Spinal cord (tissue), 10 donors: ENCODE data around the gene PTPN14. TPM values are rescaled to one million over a fixed set of nuclear protein-coding genes. Genes with fewer than 3 reads are reported as not detected.
A peak's percentile ranks its signal among the peaks of the same experiment; 100 is the strongest.
"Not testable (repeated sequence)": the region's sequence is repeated elsewhere in the genome, so short reads cannot be mapped to it uniquely, and the experiment has no call there.

Experiments
- DNase-seq, 6 donors: peaks; one replicate each; pipeline versions ENCODE4 v3.0.0 to v3.0.0-alpha.2; 2013 to 2015; ENCODE audit warnings: low spot score in 6 of 6, low read depth in 4 of 6
- H3K27ac ChIP-seq: one replicate; pipeline ENCODE4 v1.5.1; 2013; ENCODE audit warnings: low read depth, low read length, control low read depth
- H3K27me3 ChIP-seq: one replicate; pipeline ENCODE4 v1.6.1; 2013; ENCODE audit warnings: low read length; ENCODE audit not compliant: control insufficient read depth, insufficient read depth
- H3K36me3 ChIP-seq: one replicate; pipeline ENCODE4 v1.6.1; 2013; ENCODE audit warnings: low read length; ENCODE audit not compliant: control insufficient read depth, insufficient read depth
- H3K4me1 ChIP-seq: one replicate; pipeline ENCODE4 v1.6.1; 2013; ENCODE audit warnings: low read length; ENCODE audit not compliant: control insufficient read depth, insufficient read depth
- H3K4me3 ChIP-seq: one replicate; pipeline ENCODE4 v1.5.1; 2013; ENCODE audit warnings: low read depth, low read length, control low read depth
- H3K9me3 ChIP-seq: one replicate; pipeline ENCODE4 v1.6.1; 2013; ENCODE audit warnings: low read length; ENCODE audit not compliant: control insufficient read depth, insufficient read depth
- WGBS: methylation state at CpG from one replicate; pipeline ENCODE4 v1.1.5; 2013; ENCODE audit warnings: missing lambda C conversion rate; ENCODE audit not compliant: insufficient coverage; 5-methylcytosine and 5-hydroxymethylcytosine counted together
- polyA plus RNA-seq, 2 donors: library from polyadenylated mRNA; unstranded; fragments of 120-200 nt; gene quantifications; one replicate each; pipeline ENCODE4 v1.2.1, GENCODE V29; 2013; ENCODE audit not compliant: insufficient read length in 2 of 2
- total RNA-seq, 2 donors: library from RNA; depleted of rRNA in 1 of 2; stranded (reverse); fragments of 120-200 nt in 1 of 2; fragments of >200 nt in 1 of 2; gene quantifications; one replicate each; pipeline versions ENCODE4 v1.2.3 to v1.2.4, GENCODE V29; 2013 to 2014
- donor health status: healthy.

The PTPN14 gene
- total and polyA plus RNA-seq, 4 donors, result 9.0 to 18.3 (median 13.3) TPM

DNA sequence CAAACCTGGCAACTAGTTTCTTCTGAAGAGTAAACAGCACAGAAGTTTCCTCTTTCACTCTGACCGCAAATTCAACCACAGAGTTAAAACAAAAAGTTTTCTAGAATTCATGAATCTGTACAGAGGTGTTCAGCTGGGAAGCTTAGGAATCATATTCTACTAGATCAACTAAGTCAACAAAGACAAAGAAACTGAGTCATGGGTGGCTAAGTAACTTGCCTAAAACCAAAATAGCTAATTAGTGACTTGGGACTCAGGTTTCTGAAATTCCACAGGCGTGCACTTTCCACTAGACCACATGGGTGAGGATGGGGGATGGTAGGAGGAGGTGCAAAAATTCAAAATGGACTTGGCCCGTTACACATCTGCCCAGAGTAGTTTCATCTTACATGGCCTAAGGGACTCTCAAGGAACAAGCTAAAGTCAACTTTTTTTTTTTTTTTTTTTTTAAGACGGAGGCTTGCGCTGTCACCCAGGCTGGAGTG is 25.8 kb downstream of the PTPN14 start:
- H3K27ac ChIP-seq, result no peak overlapping the region
- no peaks in the 10 kb centered on the region for H3K27me3 ChIP-seq
- H3K9me3 ChIP-seq, result no peaks in the 10 kb centered on the region
- DNase-seq, result no peak
- no peaks in the 10 kb centered on the region for H3K36me3 ChIP-seq
- H3K4me3 ChIP-seq, result no peak overlapping the region
- H3K4me1 ChIP-seq, result no peaks in the 10 kb centered on the region
- 67% methylated on average over 1 of the region's 5 CpGs for WGBS

- no CpG with 5 or more reads among the region's 2 CpGs for WGBS
- Histone ChIP-seq H3K36me3 (no peaks in the 10 kb centered on the region), H3K4me3 (no peak overlapping the region), H3K27ac (no peak overlapping the region), H3K27me3 (no peaks in the 10 kb centered on the region), H3K9me3 (no peaks in the 10 kb centered on the region), H3K4me1 (no peaks in the 10 kb centered on the region)
- DNase-seq, result no peak
Measured at GRCh38 chr1:214524824-214525223, 26.6 kb downstream of the PTPN14 start.

GRCh38 chr1:214523124-214523824 is 28.1 kb downstream of the PTPN14 start:
- no peak overlapping the region for H3K27ac ChIP-seq
- no peaks in the 10 kb centered on the region for H3K9me3 ChIP-seq
- H3K36me3 ChIP-seq, result no peaks in the 10 kb centered on the region
- 92% methylated on average over 4 of the region's 8 CpGs for WGBS
- H3K4me1 ChIP-seq, result no peaks in the 10 kb centered on the region
- H3K27me3 ChIP-seq, result no peaks in the 10 kb centered on the region
- no peak overlapping the region for H3K4me3 ChIP-seq
- DNase-seq, result no peak

DNA sequence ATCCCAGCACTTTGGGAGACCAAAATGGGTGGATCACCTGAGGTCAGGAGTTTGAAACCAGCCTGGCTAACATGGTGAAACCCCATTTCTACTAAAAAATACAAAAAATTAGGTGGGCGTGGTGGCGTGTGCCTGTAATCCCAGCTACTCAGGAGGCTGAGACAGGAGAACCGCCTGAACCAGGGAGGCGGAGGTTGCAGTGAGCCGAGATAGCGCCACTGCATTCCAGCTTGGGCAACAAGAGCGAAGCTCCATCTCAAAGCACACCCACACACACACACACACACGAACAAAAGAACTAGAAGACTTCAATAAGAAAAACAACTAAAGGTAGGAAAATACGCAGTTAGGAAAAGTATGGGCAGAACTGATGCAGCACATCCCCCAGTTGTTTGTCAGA is 29.9 kb downstream of the PTPN14 start:
- H3K4me3 ChIP-seq, DNase-seq, H3K36me3 ChIP-seq, H3K9me3 ChIP-seq, H3K27ac ChIP-seq, H3K4me1 ChIP-seq, H3K27me3 ChIP-seq: not testable (repeated sequence)
- WGBS, result 100% methylated on average over 2 of the region's 9 CpGs

- DNase-seq, result peak in 1 of 6 donors; percentile 54
- Histone ChIP-seq H3K27ac (no peak overlapping the region), H3K27me3 (no peaks in the 10 kb centered on the region), H3K9me3 (no peaks in the 10 kb centered on the region), H3K36me3 (no peaks in the 10 kb centered on the region), H3K4me1 (no peaks in the 10 kb centered on the region), H3K4me3 (no peak overlapping the region)
- no CpG with 5 or more reads among the region's 3 CpGs for WGBS
Measured at GRCh38 chr1:214520544-214521165, 30.7 kb downstream of the PTPN14 start.

DNA sequence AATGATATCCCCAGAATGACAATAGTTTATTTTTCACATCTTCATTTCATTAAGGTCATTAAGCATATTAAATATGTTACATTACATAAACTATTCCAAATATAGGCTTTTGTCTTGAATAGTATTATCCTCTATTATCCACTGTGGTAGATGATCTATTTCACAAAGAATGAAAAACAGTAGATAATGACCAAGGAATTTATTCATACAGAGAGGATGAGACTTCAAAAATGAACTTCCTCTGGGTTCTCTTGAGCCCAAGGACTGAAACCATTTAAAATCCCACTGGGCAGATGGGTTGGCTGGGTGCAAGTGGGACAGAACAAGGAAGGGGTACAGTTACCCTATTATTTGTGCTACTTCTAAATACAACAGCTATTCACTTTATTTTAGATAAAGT is 33.0 kb downstream of the PTPN14 start:
- no peaks in the 10 kb centered on the region for H3K36me3 ChIP-seq
- H3K4me1 ChIP-seq, result peaks cover 8% of the 10 kb centered on the region
- H3K4me3 ChIP-seq, result no peak overlapping the region
- no peaks in the 10 kb centered on the region for H3K9me3 ChIP-seq
- DNase-seq, result no peak
- no peak overlapping the region for H3K27ac ChIP-seq
- no peaks in the 10 kb centered on the region for H3K27me3 ChIP-seq

- H3K36me3 ChIP-seq, result no peaks in the 10 kb centered on the region
- H3K9me3 ChIP-seq, result no peaks in the 10 kb centered on the region
- WGBS, result 95% methylated on average over 5 of the region's 6 CpGs
- no peak overlapping the region for H3K27ac ChIP-seq
- DNase-seq, result no peak
- peaks cover 8% of the 10 kb centered on the region for H3K4me1 ChIP-seq
- H3K27me3 ChIP-seq, result no peaks in the 10 kb centered on the region
- H3K4me3 ChIP-seq, result no peak overlapping the region
Measured at GRCh38 chr1:214516434-214517326, 34.7 kb downstream of the PTPN14 start.

DNA sequence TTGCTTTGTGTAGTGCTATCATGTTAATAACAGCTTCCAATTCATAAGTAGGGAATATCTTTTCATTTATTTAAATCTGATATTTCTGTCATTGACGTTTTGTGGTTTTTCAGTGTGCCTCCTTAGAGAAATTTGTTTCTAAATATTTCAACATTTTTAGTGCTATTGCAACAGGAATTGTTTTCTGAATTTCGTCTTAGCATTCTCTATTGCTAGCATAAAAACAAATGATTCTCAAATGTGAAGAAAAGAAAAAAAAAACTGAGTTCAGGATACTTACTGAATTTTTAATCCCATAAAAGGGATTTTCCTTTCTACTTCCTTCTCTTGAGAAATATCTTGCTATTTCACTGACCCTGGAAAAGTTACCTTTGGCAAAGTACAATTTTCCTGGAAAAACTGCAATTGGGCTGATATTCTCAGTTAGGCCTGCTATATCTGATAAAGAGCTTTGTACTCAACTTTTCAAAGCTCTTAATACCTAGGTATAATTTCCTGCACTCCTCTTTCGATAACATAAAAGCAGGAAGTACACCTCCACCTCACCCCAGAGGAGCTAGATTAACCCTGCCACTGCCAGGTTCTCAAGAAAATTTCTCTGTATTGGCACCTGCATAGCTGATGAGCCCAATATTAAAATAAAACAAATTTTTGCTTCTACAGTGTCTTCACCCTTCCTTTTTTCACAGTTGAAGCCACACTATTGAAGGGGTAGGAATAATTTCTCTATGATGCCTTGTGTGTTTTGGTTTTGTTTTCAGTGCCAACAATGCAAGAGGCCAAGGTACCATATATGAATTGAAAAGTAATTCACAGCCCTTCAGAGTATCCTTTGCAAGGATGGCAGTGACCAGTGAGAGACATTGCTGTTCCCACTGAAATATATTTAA is 35.6 kb downstream of the PTPN14 start:
- H3K4me1 ChIP-seq, result peaks cover 8% of the 10 kb centered on the region
- no peaks in the 10 kb centered on the region for H3K36me3 ChIP-seq
- H3K27ac ChIP-seq, result no peak overlapping the region
- no peaks in the 10 kb centered on the region for H3K9me3 ChIP-seq
- no peak overlapping the region for H3K4me3 ChIP-seq
- H3K27me3 ChIP-seq, result no peaks in the 10 kb centered on the region
- 75% methylated on average over 1 of the region's 3 CpGs for WGBS
- no peak for DNase-seq

GRCh38 chr1:214514819-214515383 is 36.5 kb downstream of the PTPN14 start:
- WGBS, result 13% methylated on average over 4 of the region's 8 CpGs
- Histone ChIP-seq H3K4me3 (peak overlapping the region; percentile 3), H3K36me3 (no peaks in the 10 kb centered on the region), H3K27me3 (no peaks in the 10 kb centered on the region), H3K4me1 (peaks cover 8% of the 10 kb centered on the region), H3K9me3 (no peaks in the 10 kb centered on the region), H3K27ac (peak overlapping the region; percentile 55)
- DNase-seq, result no peak
